A549 treated with DMSO at 1 μM for 4 hours (cell line): ENCODE measurements around the gene C1QTNF6. TPM values are rescaled to one million over a fixed set of nuclear protein-coding genes. Genes with fewer than 3 reads are reported as not detected.

Experiments
- total RNA-seq: library from RNA; stranded (reverse); fragments of 200-300 nt; extraction: Qiagen RNA extraction; gene quantifications from 5 replicates; pipeline ENCODE4 v1.2.3, GENCODE V29; 2022; ENCODE audit warnings: low read depth

The C1QTNF6 gene
- total RNA-seq: 8.9 to 12.7 TPM (median 10.5 TPM) in 5 replicates

GRCh38 chr22:37187891-37188761, at the start of gene C1QTNF6:
TSS of gene C1QTNF6 (minus strand) at chr22:37188247. CDS start at chr22:37188213, 34 bp downstream.

GRCh38 chr22:37212174-37212906, 24.3 kb upstream of the C1QTNF6 start, which contains the start of gene SSTR3:
TSS of gene SSTR3 (minus strand) at chr22:37212477. CDS start at chr22:37207803, 4,674 bp downstream.

Other genes with a start within 250 kb of the C1QTNF6 start
- gene TST, start 168.8 kb downstream of the C1QTNF6 start, total RNA-seq: 41.3 to 49.9 TPM (median 48.0 TPM) in 5 replicates
- 41.8 to 71.1 TPM (median 60.9 TPM) in 5 replicates for gene MPST, start 168.5 kb downstream of the C1QTNF6 start, total RNA-seq
- 22.1 to 27.5 TPM (median 23.5 TPM) in 5 replicates for gene KCTD17, start 136.5 kb downstream of the C1QTNF6 start, total RNA-seq
- gene TMPRSS6, start 78.5 kb downstream of the C1QTNF6 start, total RNA-seq: 0.02 TPM in 1 of 5 replicates, not detected in the others
- 0.06 to 0.15 TPM (median 0.13 TPM) in 5 replicates for gene IL2RB, start 38.3 kb downstream of the C1QTNF6 start, total RNA-seq
- gene SSTR3, start 24.2 kb upstream of the C1QTNF6 start, total RNA-seq: not detected in 5 replicates
- 0.14 to 0.20 TPM (median 0.19 TPM) in 5 replicates for gene RAC2, start 56.0 kb upstream of the C1QTNF6 start, total RNA-seq
- gene CYTH4, start 94.3 kb upstream of the C1QTNF6 start, total RNA-seq: 0.53 to 1.2 TPM (median 0.99 TPM) in 5 replicates
- 6.2 to 10.0 TPM (median 8.2 TPM) in 5 replicates for gene ELFN2, start 239.2 kb upstream of the C1QTNF6 start, total RNA-seq